Endometrial microvascular endothelial cells (primary cell): ENCODE results near the gene OR6F1. TPM values are rescaled to one million over a fixed set of nuclear protein-coding genes. Genes with fewer than 3 reads are reported as not detected.

Experiments used
- total RNA-seq: library from RNA; depleted of rRNA; stranded (reverse); fragments of >200 nt; gene quantifications from one replicate; pipeline ENCODE4 v1.2.3, GENCODE V29; 2015; ENCODE audit errors: inconsistent ontology term

OR6F1 gene
- total RNA-seq, 1 donor from 2014 or later = not detected

Other genes with a start within 250 kb of the OR6F1 start
- gene OR2C3, start 180.2 kb downstream of the OR6F1 start, total RNA-seq = not detected
- gene GCSAML, start 167.5 kb downstream of the OR6F1 start, total RNA-seq = not detected
- not detected for gene OR2G2, start 128.3 kb downstream of the OR6F1 start, total RNA-seq
- gene OR2G3, start 111.1 kb downstream of the OR6F1 start, total RNA-seq = not detected
- not detected for gene OR13G1, start 36.9 kb downstream of the OR6F1 start, total RNA-seq
- not detected for gene OR14K1, start 22.0 kb upstream of the OR6F1 start, total RNA-seq
- not detected for gene OR14A2, start 31.5 kb upstream of the OR6F1 start, total RNA-seq
- gene OR1C1, start 43.9 kb upstream of the OR6F1 start, total RNA-seq = not detected
- not detected for gene OR14A16, start 107.5 kb upstream of the OR6F1 start, total RNA-seq
- not detected for gene OR11L1, start 125.2 kb upstream of the OR6F1 start, total RNA-seq
- gene TRIM58, start 140.5 kb upstream of the OR6F1 start, total RNA-seq = 0.65 TPM
- not detected for gene OR2W3, start 178.9 kb upstream of the OR6F1 start, total RNA-seq
- gene OR2T8, start 203.6 kb upstream of the OR6F1 start, total RNA-seq = not detected
- not detected for gene OR2AJ1, start 208.2 kb upstream of the OR6F1 start, total RNA-seq
- not detected for gene OR2L8, start 232.2 kb upstream of the OR6F1 start, total RNA-seq
- gene OR2AK2, start 248.6 kb upstream of the OR6F1 start, total RNA-seq = not detected